Measurements from ENCODE around the gene CD164. TPM values are rescaled to one million over a fixed set of nuclear protein-coding genes. Genes with fewer than 3 reads are reported as not detected.
"Not testable (repeated sequence)": the region's sequence is repeated elsewhere in the genome, so short reads cannot be mapped to it uniquely, and the experiment has no call there.

CD164 gene
- total and polyA plus RNA-seq, 9 donors: 165 to 327 (median 244) TPM

- DNase-seq; H3K27ac ChIP-seq (ENCODE audit: low read length); H3K4me1 ChIP-seq (ENCODE audit: control insufficient read depth, insufficient read depth, low read length); H3K4me3 ChIP-seq (ENCODE audit: low read length); H3K9me3 ChIP-seq (replicated peaks; ENCODE audit: control insufficient read depth, low read depth, low read length); H3K27me3 ChIP-seq (ENCODE audit: control insufficient read depth, insufficient read depth, low read length): not testable (repeated sequence)
- WGBS (ENCODE audit: insufficient coverage): no CpG with 5 or more reads among the region's 5 CpGs
- H3K36me3 ChIP-seq (ENCODE audit: control insufficient read depth, insufficient read depth, low read length): peaks cover 38% of the 10 kb centered on the region
Observed at GRCh38 chr6:109364382-109365078, 17.7 kb downstream of the CD164 start.

- Histone ChIP-seq H3K4me1 (ENCODE audit: control insufficient read depth, insufficient read depth, low read length) (peaks cover 3% of the 10 kb centered on the region), H3K4me3 (ENCODE audit: low read length) (no peak overlapping the region), H3K36me3 (ENCODE audit: control insufficient read depth, insufficient read depth, low read length) (peaks cover 43% of the 10 kb centered on the region), H3K27ac (ENCODE audit: low read length) (no peak overlapping the region), H3K9me3 (replicated peaks; ENCODE audit: control insufficient read depth, low read depth, low read length) (peaks cover 5% of the 10 kb centered on the region), H3K27me3 (ENCODE audit: control insufficient read depth, insufficient read depth, low read length) (no peaks in the 10 kb centered on the region)
- no CpG with 5 or more reads among the region's 2 CpGs for whole genome bisulfite sequencing (ENCODE audit: insufficient coverage)
- DNase-seq: no peak
Observed at GRCh38 chr6:109363753-109364152, 18.5 kb downstream of the CD164 start.

GRCh38 chr6:109362102-109362884 lies 20.0 kb downstream of the CD164 start:
- peaks cover 3% of the 10 kb centered on the region for H3K4me1 ChIP-seq (ENCODE audit: control insufficient read depth, insufficient read depth, low read length)
- H3K27me3 ChIP-seq (ENCODE audit: control insufficient read depth, insufficient read depth, low read length): no peaks in the 10 kb centered on the region
- H3K4me3 ChIP-seq (ENCODE audit: low read length): no peak overlapping the region
- H3K9me3 ChIP-seq (replicated peaks; ENCODE audit: control insufficient read depth, low read depth, low read length): peaks cover 5% of the 10 kb centered on the region
- H3K27ac ChIP-seq (ENCODE audit: low read length): no peak overlapping the region
- WGBS (ENCODE audit: insufficient coverage): 100% methylated on average over 3 of the region's 7 CpGs
- peaks cover 49% of the 10 kb centered on the region for H3K36me3 ChIP-seq (ENCODE audit: control insufficient read depth, insufficient read depth, low read length)
- peak; percentile 51 for DNase-seq

GRCh38 chr6:109360791-109361190 lies 21.5 kb downstream of the CD164 start:
- DNase-seq: no peak
- peak overlapping the region; percentile 10 for H3K27ac ChIP-seq (ENCODE audit: low read length)
- no peaks in the 10 kb centered on the region for H3K27me3 ChIP-seq (ENCODE audit: control insufficient read depth, insufficient read depth, low read length)
- no peak overlapping the region for H3K4me3 ChIP-seq (ENCODE audit: low read length)
- H3K4me1 ChIP-seq (ENCODE audit: control insufficient read depth, insufficient read depth, low read length): peaks cover 3% of the 10 kb centered on the region
- peaks cover 61% of the 10 kb centered on the region for H3K36me3 ChIP-seq (ENCODE audit: control insufficient read depth, insufficient read depth, low read length)
- peaks cover 17% of the 10 kb centered on the region for H3K9me3 ChIP-seq (replicated peaks; ENCODE audit: control insufficient read depth, low read depth, low read length)

- Histone ChIP-seq H3K4me1 (ENCODE audit: control insufficient read depth, insufficient read depth, low read length) (peaks cover 3% of the 10 kb centered on the region), H3K36me3 (ENCODE audit: control insufficient read depth, insufficient read depth, low read length) (peaks cover 62% of the 10 kb centered on the region), H3K27ac (ENCODE audit: low read length) (no peak overlapping the region), H3K9me3 (replicated peaks; ENCODE audit: control insufficient read depth, low read depth, low read length) (peaks cover 17% of the 10 kb centered on the region), H3K4me3 (ENCODE audit: low read length) (no peak overlapping the region), H3K27me3 (ENCODE audit: control insufficient read depth, insufficient read depth, low read length) (no peaks in the 10 kb centered on the region)
- no peak for DNase-seq
- WGBS (ENCODE audit: insufficient coverage): no CpG with 5 or more reads among the region's 1 CpG
Observed at GRCh38 chr6:109360281-109360680, 22.0 kb downstream of the CD164 start.

GRCh38 chr6:109359248-109359647 lies 23.0 kb downstream of the CD164 start:
- no peak for DNase-seq
- Histone ChIP-seq H3K27ac (ENCODE audit: low read length) (no peak overlapping the region), H3K4me3 (ENCODE audit: low read length) (no peak overlapping the region), H3K4me1 (ENCODE audit: control insufficient read depth, insufficient read depth, low read length) (peaks cover 3% of the 10 kb centered on the region), H3K27me3 (ENCODE audit: control insufficient read depth, insufficient read depth, low read length) (no peaks in the 10 kb centered on the region), H3K9me3 (replicated peaks; ENCODE audit: control insufficient read depth, low read depth, low read length) (peaks cover 17% of the 10 kb centered on the region), H3K36me3 (ENCODE audit: control insufficient read depth, insufficient read depth, low read length) (peaks cover 62% of the 10 kb centered on the region)
- whole genome bisulfite sequencing (ENCODE audit: insufficient coverage): no CpG with 5 or more reads among the region's 2 CpGs

GRCh38 chr6:109358204-109358603 lies 24.1 kb downstream of the CD164 start:
- Histone ChIP-seq H3K27me3 (ENCODE audit: control insufficient read depth, insufficient read depth, low read length) (no peaks in the 10 kb centered on the region), H3K4me3 (ENCODE audit: low read length) (no peak overlapping the region), H3K4me1 (ENCODE audit: control insufficient read depth, insufficient read depth, low read length) (peaks cover 3% of the 10 kb centered on the region)

GRCh38 chr6:109356237-109356636 lies 26.0 kb downstream of the CD164 start:
- H3K27ac ChIP-seq (ENCODE audit: low read length): no peak overlapping the region
- no peak for DNase-seq
- no peaks in the 10 kb centered on the region for H3K4me1 ChIP-seq (ENCODE audit: control insufficient read depth, insufficient read depth, low read length)
- H3K27me3 ChIP-seq (ENCODE audit: control insufficient read depth, insufficient read depth, low read length): no peaks in the 10 kb centered on the region
- peaks cover 12% of the 10 kb centered on the region for H3K9me3 ChIP-seq (replicated peaks; ENCODE audit: control insufficient read depth, low read depth, low read length)
- H3K4me3 ChIP-seq (ENCODE audit: low read length): no peak overlapping the region
- H3K36me3 ChIP-seq (ENCODE audit: control insufficient read depth, insufficient read depth, low read length): peaks cover 50% of the 10 kb centered on the region
- WGBS (ENCODE audit: insufficient coverage): 100% methylated on average over 2 of the region's 3 CpGs

More at GRCh38 chr6:109358204-109358603, 24.1 kb downstream of the CD164 start:
- Histone ChIP-seq H3K9me3 (replicated peaks; ENCODE audit: control insufficient read depth, low read depth, low read length) (peaks cover 17% of the 10 kb centered on the region), H3K27ac (ENCODE audit: low read length) (no peak overlapping the region), H3K36me3 (ENCODE audit: control insufficient read depth, insufficient read depth, low read length) (peaks cover 63% of the 10 kb centered on the region)
- no peak for DNase-seq

- 90% methylated on average over 3 of the region's 5 CpGs for whole genome bisulfite sequencing (ENCODE audit: insufficient coverage)
- Histone ChIP-seq H3K27ac (ENCODE audit: low read length) (no peak overlapping the region), H3K36me3 (ENCODE audit: control insufficient read depth, insufficient read depth, low read length) (peaks cover 18% of the 10 kb centered on the region), H3K27me3 (ENCODE audit: control insufficient read depth, insufficient read depth, low read length) (no peaks in the 10 kb centered on the region), H3K4me1 (ENCODE audit: control insufficient read depth, insufficient read depth, low read length) (peaks cover 7% of the 10 kb centered on the region), H3K4me3 (ENCODE audit: low read length) (no peak overlapping the region), H3K9me3 (replicated peaks; ENCODE audit: control insufficient read depth, low read depth, low read length) (peaks cover 6% of the 10 kb centered on the region)
- DNase-seq: peak; percentile 42
Observed at GRCh38 chr6:109351231-109352130, 30.8 kb downstream of the CD164 start.
